Activated CD8-positive, alpha-beta T cell treated with anti-CD3 and anti-CD28 coated beads for 36 hours (primary cell): ENCODE data around the gene SPINK13. TPM values are rescaled to one million over a fixed set of nuclear protein-coding genes. Genes with fewer than 3 reads are reported as not detected.

ENCODE experiments used
- ATAC-seq: fragments of 200-7000 bp; cut with Tn5 transposase; one replicate; pipeline ENCODE4 v1.10.0; 2021; ENCODE audit warnings: mild to moderate bottlenecking, moderate library complexity
- CTCF ChIA-PET: fragments of 350-600 bp; sonication (Branson Sonifier 250); formaldehyde crosslinking; loops from one replicate; lab custom pipeline; 2021; ENCODE audit warnings: antibody characterized with exemption; lab: Charles Lee
- POLR2A ChIA-PET: fragments of 350-600 bp; sonication (Branson Sonifier 250); formaldehyde crosslinking; loops from one replicate; lab custom pipeline; 2021; ENCODE audit warnings: antibody characterized with exemption; lab: Charles Lee
- DNase-seq: peaks from one replicate; pipeline ENCODE4 v3.0.0-alpha.2; 2020
- H3K27ac Mint-ChIP-seq: one replicate; pipeline ENCODE4 v1.8.0; 2021; ENCODE audit warnings: mild to moderate bottlenecking, mixed read lengths
- H3K27me3 Mint-ChIP-seq: one replicate; pipeline ENCODE4 v1.8.0; 2021; ENCODE audit warnings: mixed read lengths
- H3K36me3 Mint-ChIP-seq: one replicate; pipeline ENCODE4 v1.8.0; 2021; ENCODE audit warnings: low read depth, mixed read lengths
- H3K4me1 Mint-ChIP-seq: one replicate; pipeline ENCODE4 v1.8.0; 2021; ENCODE audit warnings: low read depth, mixed read lengths
- H3K4me3 Mint-ChIP-seq: one replicate; pipeline ENCODE4 v1.8.0; 2021; ENCODE audit warnings: mild to moderate bottlenecking, moderate library complexity, mixed read lengths
- H3K9me3 Mint-ChIP-seq: one replicate; pipeline ENCODE4 v1.8.0; 2021; ENCODE audit warnings: mixed read lengths
- intact Hi-C: fragments of 100-400 bp; cut with micrococcal nuclease; formaldehyde crosslinking; loops from one replicate; pipeline ENCODE4 v1.10.0; 2022
- total RNA-seq, 2 experiments: library from RNA; stranded (reverse); gene quantifications; one replicate each; pipeline ENCODE4 v1.2.3, GENCODE V29; 2021
- TF ChIP-seq, protein P1 (sequence below): fragments of 200-600 bp; IDR thresholded peaks from one replicate; pipeline ENCODE4 v1.8.0; 2022; ENCODE audit warnings: antibody characterized with exemption, mild to moderate bottlenecking

SPINK13 gene, protein sequence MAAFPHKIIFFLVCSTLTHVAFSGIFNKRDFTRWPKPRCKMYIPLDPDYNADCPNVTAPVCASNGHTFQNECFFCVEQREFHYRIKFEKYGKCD
- total RNA-seq, result not detected

DNA sequence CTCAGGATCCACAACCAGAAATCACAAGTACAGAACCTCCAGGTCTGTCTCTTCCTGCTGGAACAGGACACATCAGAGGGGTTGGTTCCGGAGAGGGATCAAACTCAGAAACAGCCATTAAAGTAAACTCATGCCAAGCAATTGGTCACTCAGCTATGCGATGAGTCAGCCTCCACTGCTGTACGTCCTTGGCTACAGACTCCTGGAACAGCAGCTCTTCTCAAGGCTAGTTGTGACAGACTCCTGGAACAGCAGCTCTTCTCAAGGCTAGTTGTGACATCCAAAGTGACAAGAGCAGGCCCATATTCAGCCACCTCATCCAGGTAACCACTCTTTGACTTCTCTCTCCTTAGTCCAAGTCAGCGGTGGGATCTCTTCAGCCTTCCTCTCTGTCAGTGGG lies at the start of gene SPINK13:
SPINK13 (plus strand) TSS at position 229 of the 400 bp plus-strand sequence. CDS start 1,279 bp downstream, outside the sequence.
- ATAC-seq (no peak), DNase-seq (no peak)
- TF ChIP-seq, protein P1, sequence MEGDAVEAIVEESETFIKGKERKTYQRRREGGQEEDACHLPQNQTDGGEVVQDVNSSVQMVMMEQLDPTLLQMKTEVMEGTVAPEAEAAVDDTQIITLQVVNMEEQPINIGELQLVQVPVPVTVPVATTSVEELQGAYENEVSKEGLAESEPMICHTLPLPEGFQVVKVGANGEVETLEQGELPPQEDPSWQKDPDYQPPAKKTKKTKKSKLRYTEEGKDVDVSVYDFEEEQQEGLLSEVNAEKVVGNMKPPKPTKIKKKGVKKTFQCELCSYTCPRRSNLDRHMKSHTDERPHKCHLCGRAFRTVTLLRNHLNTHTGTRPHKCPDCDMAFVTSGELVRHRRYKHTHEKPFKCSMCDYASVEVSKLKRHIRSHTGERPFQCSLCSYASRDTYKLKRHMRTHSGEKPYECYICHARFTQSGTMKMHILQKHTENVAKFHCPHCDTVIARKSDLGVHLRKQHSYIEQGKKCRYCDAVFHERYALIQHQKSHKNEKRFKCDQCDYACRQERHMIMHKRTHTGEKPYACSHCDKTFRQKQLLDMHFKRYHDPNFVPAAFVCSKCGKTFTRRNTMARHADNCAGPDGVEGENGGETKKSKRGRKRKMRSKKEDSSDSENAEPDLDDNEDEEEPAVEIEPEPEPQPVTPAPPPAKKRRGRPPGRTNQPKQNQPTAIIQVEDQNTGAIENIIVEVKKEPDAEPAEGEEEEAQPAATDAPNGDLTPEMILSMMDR, result no peak
- Mint-ChIP-seq H3K27ac (no peak within 1 kb of the TSS), H3K27me3 (no peaks in the 10 kb centered on the region), H3K4me1 (no peaks in the 10 kb centered on the region), H3K36me3 (no peaks in the 10 kb centered on the region), H3K4me3 (no peak within 1 kb of the TSS), H3K9me3 (no peaks in the 10 kb centered on the region)
- intact Hi-C loops, result no loop called here
- CTCF ChIA-PET, result no interaction called here
- POLR2A ChIA-PET, result no interaction called here

DNA sequence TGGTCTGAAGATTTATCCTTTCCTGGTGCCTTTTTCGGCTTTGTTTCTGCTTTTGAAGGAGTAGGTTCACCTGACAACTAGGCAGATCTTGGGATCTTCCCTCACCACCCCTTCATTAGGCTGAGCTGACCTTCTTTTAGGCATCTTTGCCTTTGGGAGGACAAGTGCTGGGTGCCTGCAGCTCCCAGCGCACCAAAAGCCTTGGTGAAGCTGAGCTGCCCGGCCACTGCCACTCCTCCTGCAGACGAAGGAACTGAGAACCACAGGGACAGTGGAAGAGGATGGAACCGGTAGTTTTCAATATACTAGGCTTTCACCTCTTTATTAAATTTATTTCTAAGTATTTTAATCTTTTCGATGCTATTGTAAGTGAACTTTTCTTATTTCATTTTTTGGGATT lies 47.1 kb upstream of the SPINK13 start:
- ATAC-seq, result no peak
- H3K4me1 Mint-ChIP-seq, result no peaks in the 10 kb centered on the region
- POLR2A ChIA-PET, result no interaction called here

DNA sequence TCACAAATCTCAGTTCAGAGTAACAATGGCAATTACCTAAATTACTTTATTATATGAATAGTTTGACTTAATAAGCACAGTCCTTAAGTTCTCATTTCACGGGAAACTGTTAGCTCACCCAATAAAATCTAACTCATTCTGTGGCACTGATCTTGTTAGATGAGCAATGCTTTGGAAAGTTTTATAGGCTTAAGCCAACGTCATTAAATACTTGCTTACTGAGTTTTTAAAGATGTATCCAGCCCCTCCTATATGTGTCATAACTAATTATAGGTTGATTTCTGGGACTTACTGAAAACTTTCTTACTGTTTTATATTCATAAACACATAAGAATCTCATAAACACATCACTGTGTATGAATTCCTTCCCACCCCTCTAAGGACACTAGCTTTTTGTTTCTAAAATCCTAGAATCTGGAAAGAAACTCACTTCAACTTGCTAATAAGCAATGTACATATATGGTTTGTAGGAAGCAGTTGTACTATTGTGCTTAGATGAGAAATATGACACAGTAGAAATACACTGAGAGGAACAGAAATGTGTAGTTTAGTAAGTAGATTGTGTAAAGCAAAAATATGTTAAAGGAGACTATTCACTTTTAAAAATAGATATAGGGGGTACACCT lies 44.4 kb upstream of the SPINK13 start:
- no peak for ATAC-seq
- ChIA-PET CTCF (no interaction called here), POLR2A (no interaction called here)
- TF ChIP-seq, protein P1, result no peak
- no peaks in the 10 kb centered on the region for H3K9me3 Mint-ChIP-seq
- H3K4me3 Mint-ChIP-seq, result no peak overlapping the region
- intact Hi-C loops, result no loop called here
- no peak overlapping the region for H3K27ac Mint-ChIP-seq
- no peaks in the 10 kb centered on the region for H3K36me3 Mint-ChIP-seq
- peaks cover 8% of the 10 kb centered on the region for H3K27me3 Mint-ChIP-seq
- no peaks in the 10 kb centered on the region for H3K4me1 Mint-ChIP-seq
- DNase-seq, result no peak

More for the DNA sequence above, 47.1 kb upstream of the SPINK13 start:
- TF ChIP-seq, protein P1, result no peak
- H3K4me3 Mint-ChIP-seq, result no peak overlapping the region
- H3K27me3 Mint-ChIP-seq, result peaks cover 10% of the 10 kb centered on the region
- H3K36me3 Mint-ChIP-seq, result no peaks in the 10 kb centered on the region
- H3K27ac Mint-ChIP-seq, result no peak overlapping the region
- no peak for DNase-seq
- no peaks in the 10 kb centered on the region for H3K9me3 Mint-ChIP-seq
- CTCF ChIA-PET, result no interaction called here
- intact Hi-C loops, result no loop called here

DNA sequence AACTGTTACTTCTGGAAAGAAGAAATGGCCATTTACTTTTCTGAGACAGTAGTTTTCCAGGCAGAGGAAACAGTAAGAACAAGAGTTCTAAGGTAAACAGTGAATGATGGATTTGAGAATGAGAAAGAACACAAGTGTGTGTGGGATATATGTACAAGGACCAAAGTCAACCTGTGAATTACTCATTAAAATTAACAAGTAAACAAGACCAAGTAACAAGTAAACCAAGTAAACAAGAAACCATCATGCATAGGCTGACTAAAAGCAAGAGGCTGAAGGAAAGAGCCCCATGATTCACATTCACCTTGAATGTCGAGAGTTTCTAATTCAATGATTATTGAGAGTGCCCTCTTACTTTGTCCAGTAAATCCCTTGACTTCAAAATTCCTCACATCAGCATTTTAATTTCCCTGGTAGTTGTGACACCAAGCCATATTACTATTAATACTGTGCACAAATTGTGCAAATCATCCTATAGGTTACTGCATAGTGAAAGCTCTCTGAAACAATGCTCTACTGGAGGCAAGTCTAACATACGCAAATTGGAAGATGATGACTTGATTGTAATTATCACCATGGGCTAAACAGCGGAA lies 40.1 kb upstream of the SPINK13 start:
- intact Hi-C loops, result no loop called here
- TF ChIP-seq, protein P1, result no peak
- Mint-ChIP-seq H3K9me3 (no peaks in the 10 kb centered on the region), H3K36me3 (no peaks in the 10 kb centered on the region), H3K27ac (no peak overlapping the region), H3K4me3 (no peak overlapping the region), H3K27me3 (peaks cover 6% of the 10 kb centered on the region), H3K4me1 (no peaks in the 10 kb centered on the region)
- ChIA-PET POLR2A (no interaction called here), CTCF (no interaction called here)
- no peak for ATAC-seq
- no peak for DNase-seq

DNA sequence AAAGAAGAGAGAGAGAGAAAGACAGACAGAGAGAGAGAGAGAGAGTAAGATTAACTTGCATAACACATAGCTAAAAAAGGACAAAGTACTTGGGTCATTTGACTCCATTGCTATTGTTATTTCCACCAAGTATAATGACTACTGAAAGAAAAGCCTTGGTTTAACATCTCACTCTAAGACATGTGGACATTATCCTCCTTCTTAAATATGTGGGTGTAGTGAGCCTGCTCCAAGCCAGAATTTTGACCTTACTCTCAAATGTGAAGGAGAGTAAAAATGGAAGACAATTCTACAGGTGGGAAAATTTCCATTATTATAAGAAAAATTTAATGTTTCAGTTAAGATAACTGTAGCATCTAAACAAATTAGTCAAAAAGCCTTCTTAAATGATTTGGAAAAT lies 38.8 kb upstream of the SPINK13 start:
- ATAC-seq, result no peak
- no peaks in the 10 kb centered on the region for H3K4me1 Mint-ChIP-seq
- POLR2A ChIA-PET, result no interaction called here
- H3K4me3 Mint-ChIP-seq, result no peak overlapping the region
- CTCF ChIA-PET, result no interaction called here
- DNase-seq, result no peak
- H3K27ac Mint-ChIP-seq, result no peak overlapping the region
- TF ChIP-seq, protein P1, result no peak
- no peaks in the 10 kb centered on the region for H3K36me3 Mint-ChIP-seq
- no peaks in the 10 kb centered on the region for H3K9me3 Mint-ChIP-seq
- intact Hi-C loops, result no loop called here
- peaks cover 6% of the 10 kb centered on the region for H3K27me3 Mint-ChIP-seq
